Panc1 (cell line): ENCODE data around the gene RBMS1.

ENCODE experiments used
- CTCF ChIP-seq: fragments of 450-650 bp; IDR thresholded peaks from 2 replicates; pipeline ENCODE4 v1.5.1; 2017; ENCODE audit warnings: mild to moderate bottlenecking
- POLR2AphosphoS5 ChIP-seq: IDR thresholded peaks from 2 replicates; pipeline ENCODE4 v1.6.1; 2012; ENCODE audit warnings: mild to moderate bottlenecking, low read depth, low read length, moderate library complexity

GRCh38 chr2:160269365-160269764 is 224.2 kb downstream of the RBMS1 start:
- TF ChIP-seq CTCF (no peak), POLR2AphosphoS5 (no peak)
